KMS-11 (cell line): ENCODE results near the gene CPED1.

Source experiments
- H2AFZ ChIP-seq: fragments of 200-600 bp; sonication (generic); 2 replicates; pipeline ENCODE4 v1.6.1; 2016; ENCODE audit warnings: antibody characterized with exemption, mixed run types, low read depth
- H3K27ac ChIP-seq: fragments of 200-600 bp; sonication (generic); 2 replicates; pipeline ENCODE4 v1.6.1; 2016; ENCODE audit warnings: mild to moderate bottlenecking, mixed run types
- H3K27me3 ChIP-seq: fragments of 200-600 bp; sonication (generic); 2 replicates; pipeline ENCODE4 v1.6.1; 2017; ENCODE audit warnings: mild to moderate bottlenecking, low read depth, mixed run types, moderate library complexity; ENCODE audit not compliant: insufficient read depth
- H3K36me3 ChIP-seq: fragments of 200-600 bp; sonication (generic); 2 replicates; pipeline ENCODE4 v1.6.1; 2017; ENCODE audit warnings: mild to moderate bottlenecking, mixed run types; ENCODE audit not compliant: insufficient read depth
- H3K4me1 ChIP-seq: fragments of 200-600 bp; sonication (generic); 2 replicates; pipeline ENCODE4 v1.6.1; 2016; ENCODE audit warnings: mild to moderate bottlenecking, low read depth, mixed run types; ENCODE audit not compliant: poor library complexity, severe bottlenecking
- H3K4me2 ChIP-seq: fragments of 200-600 bp; sonication (generic); 2 replicates; pipeline ENCODE4 v1.7.0; 2016; ENCODE audit warnings: mild to moderate bottlenecking, mixed run types
- H3K4me3 ChIP-seq: fragments of 200-600 bp; sonication (generic); IDR thresholded peaks from 2 replicates; pipeline ENCODE4 v1.6.1; 2017; ENCODE audit warnings: low read depth, low read length, mixed read lengths; ENCODE audit not compliant: insufficient read depth
- H3K79me2 ChIP-seq: fragments of 200-600 bp; sonication (generic); 2 replicates; pipeline ENCODE4 v1.6.1; 2016; ENCODE audit warnings: low read depth, mixed run types; ENCODE audit not compliant: insufficient read depth
- H3K9ac ChIP-seq: fragments of 200-600 bp; sonication (generic); 2 replicates; pipeline ENCODE4 v1.6.1; 2016; ENCODE audit warnings: mild to moderate bottlenecking, mixed run types
- H4K20me1 ChIP-seq: fragments of 200-600 bp; sonication (generic); 2 replicates; pipeline ENCODE4 v1.6.1; 2016; ENCODE audit warnings: mild to moderate bottlenecking, mixed run types; ENCODE audit not compliant: insufficient read depth
- CTCF ChIP-seq: fragments of 200-600 bp; sonication (generic); conservative IDR thresholded peaks from 2 replicates; pipeline ENCODE4 v1.6.1; 2017; ENCODE audit warnings: low read depth, mild to moderate bottlenecking, antibody characterized with exemption, low read length, moderate library complexity, mixed read lengths

Gene CPED1

GRCh38 chr7:121195874-121196273 lies 207.4 kb downstream of the CPED1 start:
- Histone ChIP-seq H3K9ac (no peak overlapping the region), H3K27me3 (no peaks in the 10 kb centered on the region), H3K4me3 (no peak overlapping the region), H3K4me1 (no peaks in the 10 kb centered on the region), H4K20me1 (no peaks in the 10 kb centered on the region), H3K79me2 (no peaks in the 10 kb centered on the region), H3K27ac (no peak overlapping the region), H2AFZ (no peak overlapping the region), H3K36me3 (no peaks in the 10 kb centered on the region), H3K4me2 (no peak overlapping the region)
- no peak for TF ChIP-seq CTCF

DNA sequence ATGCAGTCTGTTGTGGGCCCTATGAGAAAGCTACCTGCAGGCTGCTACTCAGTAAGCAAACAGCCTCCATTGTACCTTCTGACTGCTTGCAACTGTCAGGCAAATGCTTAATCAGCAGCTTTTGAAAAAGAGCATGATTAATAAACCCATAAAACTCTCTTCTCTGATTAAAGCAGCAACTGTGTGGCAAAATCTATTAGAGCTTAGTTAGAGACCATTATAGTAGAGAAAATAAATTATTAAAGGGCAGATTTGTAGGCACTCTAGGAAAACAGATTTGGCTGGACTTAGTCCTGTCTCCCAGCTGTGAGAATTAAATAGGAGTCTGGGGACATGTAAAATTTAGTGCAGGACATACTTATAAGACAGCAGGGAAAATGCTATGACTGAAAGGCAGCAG lies 207.8 kb downstream of the CPED1 start:
- H4K20me1 ChIP-seq = no peaks in the 10 kb centered on the region
- no peak overlapping the region for H2AFZ ChIP-seq
- no peak for TF ChIP-seq CTCF
- H3K4me1 ChIP-seq = no peaks in the 10 kb centered on the region
- H3K9ac ChIP-seq = no peak overlapping the region
- H3K79me2 ChIP-seq = no peaks in the 10 kb centered on the region
- no peaks in the 10 kb centered on the region for H3K36me3 ChIP-seq
- no peak overlapping the region for H3K27ac ChIP-seq
- no peaks in the 10 kb centered on the region for H3K27me3 ChIP-seq
- H3K4me3 ChIP-seq = no peak overlapping the region
- H3K4me2 ChIP-seq = no peak overlapping the region

DNA sequence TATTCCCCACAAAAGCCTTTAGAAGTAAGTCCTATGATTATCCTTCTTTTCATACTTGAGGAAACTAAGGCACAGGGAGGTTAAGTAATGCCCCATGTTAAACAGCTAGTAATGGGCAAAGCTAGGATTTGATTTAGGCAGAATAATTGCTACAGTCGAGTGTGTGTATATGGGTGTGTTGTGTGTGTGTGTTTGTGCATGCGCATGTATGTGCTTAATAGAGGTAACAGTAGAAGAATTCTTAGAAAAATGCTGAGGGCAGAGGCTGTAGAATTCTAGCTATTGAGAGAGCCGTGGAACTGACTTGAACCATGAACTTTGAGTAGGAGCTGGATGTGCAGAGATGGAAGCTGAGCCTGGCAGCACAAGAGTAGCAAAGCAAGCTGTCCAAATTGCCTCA lies 208.9 kb downstream of the CPED1 start:
- Histone ChIP-seq H3K79me2 (no peaks in the 10 kb centered on the region), H4K20me1 (no peaks in the 10 kb centered on the region), H3K36me3 (no peaks in the 10 kb centered on the region), H3K27me3 (no peaks in the 10 kb centered on the region), H2AFZ (no peak overlapping the region), H3K4me1 (no peaks in the 10 kb centered on the region), H3K4me3 (no peak overlapping the region), H3K9ac (no peak overlapping the region), H3K4me2 (no peak overlapping the region), H3K27ac (no peak overlapping the region)
- no peak for TF ChIP-seq CTCF

DNA sequence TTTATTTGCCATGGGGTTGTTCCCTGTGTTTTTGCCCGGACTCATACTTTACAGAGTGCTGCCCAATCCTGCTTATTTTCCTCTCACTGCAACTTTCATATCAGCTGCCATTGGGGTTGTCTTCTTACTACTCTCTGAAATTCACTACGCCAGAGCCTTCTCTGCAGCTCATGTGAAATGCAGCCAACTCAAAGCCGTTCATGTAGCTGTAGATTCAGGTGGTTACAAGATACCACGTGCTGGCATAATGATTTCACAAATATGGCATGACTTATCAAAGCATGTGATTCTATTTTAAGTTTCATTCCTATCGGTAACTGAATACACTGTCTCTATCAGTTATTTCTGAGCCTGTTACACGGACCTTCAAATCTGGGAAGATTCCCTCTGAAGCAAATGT lies 210.0 kb downstream of the CPED1 start:
- Histone ChIP-seq H3K27me3 (no peaks in the 10 kb centered on the region), H4K20me1 (no peaks in the 10 kb centered on the region), H3K79me2 (no peaks in the 10 kb centered on the region), H3K27ac (no peak overlapping the region), H3K36me3 (no peaks in the 10 kb centered on the region), H3K4me1 (no peaks in the 10 kb centered on the region), H2AFZ (no peak overlapping the region), H3K4me3 (no peak overlapping the region), H3K9ac (no peak overlapping the region), H3K4me2 (no peak overlapping the region)
- TF ChIP-seq CTCF = no peak

DNA sequence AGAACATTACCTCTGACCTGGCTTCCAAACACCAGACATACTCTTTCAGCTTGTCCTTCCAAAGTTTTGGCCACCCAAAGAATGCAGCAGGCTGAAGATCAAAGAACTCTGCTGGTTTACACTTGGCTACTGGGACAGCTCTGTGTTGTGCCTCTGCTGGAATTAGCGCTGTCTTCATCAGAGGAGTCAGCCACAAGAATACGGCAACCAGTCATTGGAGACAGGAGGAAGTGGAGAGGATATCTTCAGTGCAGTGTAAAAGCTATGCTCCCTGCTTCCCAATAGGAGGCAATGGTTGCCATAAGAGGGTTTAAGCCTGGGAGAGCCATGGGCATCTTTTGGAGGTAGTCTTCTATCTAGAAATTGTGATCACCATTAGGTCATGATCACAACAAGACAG lies 213.6 kb downstream of the CPED1 start:
- no peaks in the 10 kb centered on the region for H3K27me3 ChIP-seq
- H3K9ac ChIP-seq = no peak overlapping the region
- H2AFZ ChIP-seq = no peak overlapping the region
- no peak overlapping the region for H3K4me2 ChIP-seq
- no peaks in the 10 kb centered on the region for H4K20me1 ChIP-seq
- H3K79me2 ChIP-seq = no peaks in the 10 kb centered on the region
- no peak for TF ChIP-seq CTCF
- no peak overlapping the region for H3K27ac ChIP-seq
- H3K4me1 ChIP-seq = no peaks in the 10 kb centered on the region
- no peaks in the 10 kb centered on the region for H3K36me3 ChIP-seq
- H3K4me3 ChIP-seq = no peak overlapping the region
